Activated naive CD8-positive, alpha-beta T cell (primary cell): ENCODE measurements around the gene SCG5.
A peak's percentile ranks its signal among the peaks of the same experiment; 100 is the strongest.

Experiments used
- H3K27ac Mint-ChIP-seq: one replicate; pipeline ENCODE4 v1.8.0; 2021; ENCODE audit warnings: mixed read lengths
- H3K27me3 Mint-ChIP-seq: one replicate; pipeline ENCODE4 v1.8.0; 2021; ENCODE audit warnings: mixed read lengths
- H3K36me3 Mint-ChIP-seq: one replicate; pipeline ENCODE4 v1.8.0; 2021; ENCODE audit warnings: mixed read lengths
- H3K4me1 Mint-ChIP-seq: one replicate; pipeline ENCODE4 v1.8.0; 2021; ENCODE audit warnings: low read depth, mixed read lengths
- H3K4me3 Mint-ChIP-seq: one replicate; pipeline ENCODE4 v1.8.0; 2021; ENCODE audit warnings: mild to moderate bottlenecking, mixed read lengths
- H3K9me3 Mint-ChIP-seq: one replicate; pipeline ENCODE4 v1.8.0; 2021; ENCODE audit warnings: low read depth, mixed read lengths

SCG5 gene

DNA sequence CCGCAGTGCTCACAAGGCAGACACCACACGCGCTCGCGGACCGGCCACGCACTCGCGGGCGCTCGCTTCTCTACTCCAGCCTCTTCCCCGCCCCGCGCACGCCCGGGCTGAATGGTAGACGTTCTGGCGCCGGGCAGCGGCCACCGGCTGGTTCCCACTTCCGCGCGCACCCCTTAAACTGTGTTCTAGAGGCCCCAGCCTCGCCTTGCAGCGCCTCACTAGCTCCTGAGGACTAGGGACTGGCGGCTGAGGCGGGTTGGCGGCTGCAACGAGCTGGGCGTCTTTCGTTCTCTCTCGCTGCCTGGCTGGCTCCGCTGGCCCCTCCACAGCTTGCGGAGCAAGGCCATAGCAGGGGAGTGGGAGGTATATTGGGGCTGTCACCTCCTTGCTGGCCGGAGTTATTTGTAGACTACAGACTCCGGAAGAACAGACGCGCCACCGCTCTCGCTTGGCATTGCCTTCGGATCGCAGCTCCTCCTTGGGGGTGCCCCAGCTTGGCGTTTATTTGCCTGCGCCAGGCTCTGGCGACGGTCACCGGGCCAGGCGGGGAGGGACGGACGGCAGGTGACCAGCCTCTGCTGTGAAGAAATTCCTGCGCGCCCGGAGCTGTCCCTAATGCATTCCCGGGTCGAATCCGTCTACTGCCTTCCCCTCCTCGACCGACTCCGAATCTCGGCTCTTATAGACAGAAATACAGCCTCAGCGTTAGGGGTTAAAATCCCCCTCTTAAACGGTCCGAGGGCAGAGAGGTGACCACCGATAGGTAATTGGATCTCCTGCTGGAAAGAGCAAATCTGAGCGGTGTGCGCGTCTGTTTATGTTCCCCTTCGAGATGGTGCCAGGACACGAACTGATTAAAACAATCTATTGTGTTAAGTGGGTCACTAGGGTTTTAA lies 77.6 kb downstream of the SCG5 start:
- Mint-ChIP-seq H3K27ac (no peak overlapping the region), H3K27me3 (peaks cover 37% of the 10 kb centered on the region), H3K36me3 (no peaks in the 10 kb centered on the region), H3K9me3 (no peaks in the 10 kb centered on the region), H3K4me1 (peaks cover 18% of the 10 kb centered on the region), H3K4me3 (peak overlapping the region; percentile 44)

- Mint-ChIP-seq H3K36me3 (peaks cover 2% of the 10 kb centered on the region), H3K4me1 (peaks cover 17% of the 10 kb centered on the region), H3K27ac (no peak overlapping the region), H3K4me3 (no peak overlapping the region), H3K27me3 (peaks cover 39% of the 10 kb centered on the region), H3K9me3 (peaks cover 3% of the 10 kb centered on the region)
These were observed 80.1 kb downstream of the SCG5 start for GRCh38 chr15:32721596-32721995.

GRCh38 chr15:32722136-32722535 lies 80.6 kb downstream of the SCG5 start:
- Mint-ChIP-seq H3K4me3 (no peak overlapping the region), H3K9me3 (peaks cover 3% of the 10 kb centered on the region), H3K27me3 (peaks cover 34% of the 10 kb centered on the region), H3K4me1 (peaks cover 12% of the 10 kb centered on the region), H3K36me3 (peaks cover 2% of the 10 kb centered on the region), H3K27ac (no peak overlapping the region)

DNA sequence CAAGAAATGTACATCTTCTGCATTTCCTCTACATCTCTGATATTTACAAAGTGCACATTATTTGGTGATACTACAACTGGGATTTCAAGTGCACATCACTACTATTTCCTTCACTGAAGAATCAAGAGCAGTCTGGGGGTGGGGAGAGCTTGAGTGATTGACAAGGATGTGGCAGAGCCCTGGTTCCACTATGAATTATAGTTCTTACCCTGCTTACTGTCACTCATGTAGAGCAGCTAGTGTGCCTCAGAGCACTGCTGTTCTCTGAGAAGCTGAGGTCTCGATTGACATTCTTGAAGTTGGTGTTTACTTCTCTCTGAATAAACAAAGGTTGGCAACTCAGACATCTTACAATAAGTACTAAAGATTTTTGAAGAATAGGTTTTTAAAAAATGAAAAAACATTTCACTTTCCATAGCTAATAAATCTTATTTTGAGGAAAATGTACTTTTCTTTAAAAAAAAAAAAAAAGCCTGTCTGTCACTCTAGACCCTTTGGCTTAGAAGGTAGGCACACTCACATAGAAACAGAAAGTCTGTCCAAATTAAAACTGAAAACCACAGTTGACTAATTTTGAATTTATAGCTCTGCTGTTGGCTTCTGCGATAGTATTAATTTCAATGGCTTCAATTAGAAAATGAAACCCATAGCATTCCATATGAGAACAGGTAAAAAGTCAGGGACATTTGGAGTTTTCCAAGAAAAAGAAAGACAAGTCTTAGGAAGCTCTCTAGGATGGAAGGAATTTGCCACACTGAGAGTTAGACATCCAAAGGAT lies 81.8 kb downstream of the SCG5 start:
- Mint-ChIP-seq H3K27ac (no peak overlapping the region), H3K9me3 (peaks cover 3% of the 10 kb centered on the region), H3K4me3 (no peak overlapping the region), H3K36me3 (peaks cover 2% of the 10 kb centered on the region), H3K4me1 (peaks cover 9% of the 10 kb centered on the region), H3K27me3 (peaks cover 37% of the 10 kb centered on the region)

DNA sequence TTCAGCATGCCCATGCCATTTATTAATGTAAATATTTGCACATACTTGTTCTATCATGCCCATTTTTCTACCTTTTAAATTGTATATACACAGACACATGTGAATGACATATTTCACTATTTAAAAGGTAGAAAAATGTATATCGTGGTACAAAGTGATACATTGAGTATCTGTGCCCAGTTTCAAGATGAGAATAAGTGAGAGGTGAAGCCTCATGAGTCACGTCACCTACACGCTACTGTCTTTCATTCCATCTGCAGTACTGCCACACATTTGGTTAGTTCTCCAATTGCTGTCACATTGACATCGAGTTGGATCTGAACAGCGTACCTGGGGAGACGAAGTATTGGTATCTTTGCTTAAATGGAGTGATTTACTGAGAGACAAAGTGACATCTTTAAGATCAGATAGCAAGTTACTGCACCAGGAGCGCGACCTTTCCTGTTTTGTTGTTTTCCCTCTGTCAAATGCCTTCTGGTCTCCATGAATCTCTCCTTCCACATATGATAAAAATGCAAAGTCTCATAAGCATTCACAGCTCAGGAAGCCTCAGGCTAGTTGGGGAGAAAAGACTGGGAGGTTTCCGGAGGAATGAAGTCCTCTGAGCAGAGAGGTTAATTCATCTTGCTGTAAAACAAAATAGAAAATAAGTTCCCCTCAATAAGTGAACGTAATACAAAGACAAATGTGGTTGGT lies 88.3 kb downstream of the SCG5 start:
- H3K4me3 Mint-ChIP-seq, result no peak overlapping the region
- H3K4me1 Mint-ChIP-seq, result no peaks in the 10 kb centered on the region
- H3K27me3 Mint-ChIP-seq, result peaks cover 33% of the 10 kb centered on the region
- no peaks in the 10 kb centered on the region for H3K36me3 Mint-ChIP-seq
- peaks cover 3% of the 10 kb centered on the region for H3K9me3 Mint-ChIP-seq
- no peak overlapping the region for H3K27ac Mint-ChIP-seq

DNA sequence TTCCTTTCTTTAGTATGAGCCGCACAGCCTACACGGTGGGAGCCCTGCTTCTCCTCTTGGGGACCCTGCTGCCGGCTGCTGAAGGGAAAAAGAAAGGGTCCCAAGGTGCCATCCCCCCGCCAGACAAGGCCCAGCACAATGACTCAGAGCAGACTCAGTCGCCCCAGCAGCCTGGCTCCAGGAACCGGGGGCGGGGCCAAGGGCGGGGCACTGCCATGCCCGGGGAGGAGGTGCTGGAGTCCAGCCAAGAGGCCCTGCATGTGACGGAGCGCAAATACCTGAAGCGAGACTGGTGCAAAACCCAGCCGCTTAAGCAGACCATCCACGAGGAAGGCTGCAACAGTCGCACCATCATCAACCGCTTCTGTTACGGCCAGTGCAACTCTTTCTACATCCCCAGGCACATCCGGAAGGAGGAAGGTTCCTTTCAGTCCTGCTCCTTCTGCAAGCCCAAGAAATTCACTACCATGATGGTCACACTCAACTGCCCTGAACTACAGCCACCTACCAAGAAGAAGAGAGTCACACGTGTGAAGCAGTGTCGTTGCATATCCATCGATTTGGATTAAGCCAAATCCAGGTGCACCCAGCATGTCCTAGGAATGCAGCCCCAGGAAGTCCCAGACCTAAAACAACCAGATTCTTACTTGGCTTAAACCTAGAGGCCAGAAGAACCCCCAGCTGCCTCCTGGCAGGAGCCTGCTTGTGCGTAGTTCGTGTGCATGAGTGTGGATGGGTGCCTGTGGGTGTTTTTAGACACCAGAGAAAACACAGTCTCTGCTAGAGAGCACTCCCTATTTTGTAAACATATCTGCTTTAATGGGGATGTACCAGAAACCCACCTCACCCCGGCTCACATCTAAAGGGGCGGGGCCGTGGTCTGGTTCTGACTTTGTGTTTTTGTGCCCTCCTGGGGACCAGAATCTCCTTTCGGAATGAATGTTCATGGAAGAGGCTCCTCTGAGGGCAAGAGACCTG lies 89.5 kb downstream of the SCG5 start:
- Mint-ChIP-seq H3K36me3 (no peaks in the 10 kb centered on the region), H3K27me3 (peaks cover 31% of the 10 kb centered on the region), H3K9me3 (peaks cover 3% of the 10 kb centered on the region), H3K27ac (no peak overlapping the region), H3K4me3 (no peak overlapping the region), H3K4me1 (no peaks in the 10 kb centered on the region)

DNA sequence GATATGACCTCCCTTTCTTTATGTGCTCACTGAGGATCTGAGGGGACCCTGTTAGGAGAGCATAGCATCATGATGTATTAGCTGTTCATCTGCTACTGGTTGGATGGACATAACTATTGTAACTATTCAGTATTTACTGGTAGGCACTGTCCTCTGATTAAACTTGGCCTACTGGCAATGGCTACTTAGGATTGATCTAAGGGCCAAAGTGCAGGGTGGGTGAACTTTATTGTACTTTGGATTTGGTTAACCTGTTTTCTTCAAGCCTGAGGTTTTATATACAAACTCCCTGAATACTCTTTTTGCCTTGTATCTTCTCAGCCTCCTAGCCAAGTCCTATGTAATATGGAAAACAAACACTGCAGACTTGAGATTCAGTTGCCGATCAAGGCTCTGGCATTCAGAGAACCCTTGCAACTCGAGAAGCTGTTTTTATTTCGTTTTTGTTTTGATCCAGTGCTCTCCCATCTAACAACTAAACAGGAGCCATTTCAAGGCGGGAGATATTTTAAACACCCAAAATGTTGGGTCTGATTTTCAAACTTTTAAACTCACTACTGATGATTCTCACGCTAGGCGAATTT lies 91.2 kb downstream of the SCG5 start:
- Mint-ChIP-seq H3K9me3 (no peaks in the 10 kb centered on the region), H3K4me1 (no peaks in the 10 kb centered on the region), H3K27me3 (peaks cover 29% of the 10 kb centered on the region), H3K4me3 (no peak overlapping the region), H3K36me3 (no peaks in the 10 kb centered on the region), H3K27ac (no peak overlapping the region)

- no peak overlapping the region for H3K27ac Mint-ChIP-seq
- H3K27me3 Mint-ChIP-seq, result peaks cover 29% of the 10 kb centered on the region
- no peaks in the 10 kb centered on the region for H3K9me3 Mint-ChIP-seq
- H3K36me3 Mint-ChIP-seq, result no peaks in the 10 kb centered on the region
- no peak overlapping the region for H3K4me3 Mint-ChIP-seq
- H3K4me1 Mint-ChIP-seq, result no peaks in the 10 kb centered on the region
These were observed 91.8 kb downstream of the SCG5 start for GRCh38 chr15:32733281-32733680.

DNA sequence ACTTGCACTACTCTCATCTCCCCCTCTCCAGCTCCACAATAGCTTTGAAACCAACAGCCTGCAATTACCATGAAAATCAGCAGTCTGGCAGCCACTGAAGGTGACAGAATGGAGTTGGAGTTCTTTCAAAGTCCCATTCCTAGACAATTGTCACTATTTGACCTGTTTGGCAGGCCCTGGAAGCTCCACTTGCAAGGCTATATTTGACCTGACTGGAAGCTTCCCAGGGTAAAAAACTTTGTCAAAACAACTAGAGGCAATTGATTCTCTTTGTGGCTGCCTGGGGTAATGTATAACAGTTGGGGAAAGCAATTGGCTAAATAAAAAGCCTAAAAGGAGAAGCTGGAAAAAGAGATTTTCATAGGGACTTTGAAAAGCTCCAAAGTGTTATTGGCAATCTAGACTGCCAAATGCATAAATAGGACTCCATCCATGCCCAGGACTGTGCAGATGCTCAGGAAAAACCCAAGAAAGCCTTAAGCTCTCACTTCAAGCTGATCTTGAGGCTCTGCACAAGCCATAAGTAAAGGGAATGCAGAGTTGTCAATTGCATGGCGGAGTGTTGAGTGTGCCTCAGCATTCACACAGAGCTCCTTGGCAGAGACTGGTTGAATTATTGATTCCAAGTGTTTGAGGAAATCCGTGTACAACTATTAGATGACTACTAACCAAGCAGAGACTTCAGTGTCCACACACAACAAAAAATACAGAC lies 94.6 kb downstream of the SCG5 start:
- no peak overlapping the region for H3K4me3 Mint-ChIP-seq
- peaks cover 19% of the 10 kb centered on the region for H3K27me3 Mint-ChIP-seq

DNA sequence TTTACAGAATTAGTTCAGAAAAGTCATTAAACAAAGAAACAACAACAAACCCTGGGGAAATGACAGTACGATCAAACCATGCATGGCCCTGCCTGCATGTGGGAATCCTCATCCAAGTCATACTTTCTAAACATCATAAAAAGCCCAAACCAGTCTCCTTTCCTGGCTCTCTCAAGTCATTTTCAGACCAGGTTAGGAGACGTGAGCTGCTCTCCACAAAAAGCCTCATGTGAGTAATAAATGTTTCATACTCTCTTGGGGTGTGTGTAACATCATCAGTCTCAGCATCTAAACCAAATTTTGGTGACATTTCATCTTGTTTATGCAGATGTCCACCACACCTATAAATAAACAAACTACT lies 95.2 kb downstream of the SCG5 start:
- H3K4me3 Mint-ChIP-seq, result no peak overlapping the region
- no peaks in the 10 kb centered on the region for H3K4me1 Mint-ChIP-seq
- peaks cover 10% of the 10 kb centered on the region for H3K9me3 Mint-ChIP-seq
- peaks cover 18% of the 10 kb centered on the region for H3K27me3 Mint-ChIP-seq
- no peak overlapping the region for H3K27ac Mint-ChIP-seq
- no peaks in the 10 kb centered on the region for H3K36me3 Mint-ChIP-seq

More for the DNA sequence above, 94.6 kb downstream of the SCG5 start:
- Mint-ChIP-seq H3K9me3 (peaks cover 10% of the 10 kb centered on the region), H3K4me1 (no peaks in the 10 kb centered on the region), H3K36me3 (no peaks in the 10 kb centered on the region), H3K27ac (no peak overlapping the region)

DNA sequence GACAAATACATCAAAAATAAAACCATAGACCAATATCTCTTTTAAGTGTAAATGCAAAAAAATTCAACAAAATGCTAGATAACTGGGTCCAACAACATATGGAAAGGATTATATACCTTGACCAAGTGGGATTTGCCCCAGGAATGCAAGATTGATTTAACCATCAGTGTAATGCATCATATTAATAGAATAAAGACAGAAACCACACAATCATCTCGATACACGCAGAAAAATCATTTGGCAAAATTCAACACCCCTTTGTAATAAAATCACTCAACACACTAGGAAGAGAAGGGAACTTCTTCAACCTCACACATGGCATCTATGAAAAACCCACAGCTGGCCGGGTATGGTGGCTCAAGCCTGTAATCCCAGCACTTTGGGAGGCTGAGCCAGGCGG lies 95.8 kb downstream of the SCG5 start:
- Mint-ChIP-seq H3K4me1 (no peaks in the 10 kb centered on the region), H3K27me3 (peaks cover 14% of the 10 kb centered on the region)

GRCh38 chr15:32738666-32739065 lies 97.2 kb downstream of the SCG5 start:
- peaks cover 16% of the 10 kb centered on the region for H3K27me3 Mint-ChIP-seq

More for the DNA sequence above, 95.8 kb downstream of the SCG5 start:
- Mint-ChIP-seq H3K36me3 (no peaks in the 10 kb centered on the region), H3K27ac (no peak overlapping the region), H3K9me3 (peaks cover 10% of the 10 kb centered on the region), H3K4me3 (no peak overlapping the region)

DNA sequence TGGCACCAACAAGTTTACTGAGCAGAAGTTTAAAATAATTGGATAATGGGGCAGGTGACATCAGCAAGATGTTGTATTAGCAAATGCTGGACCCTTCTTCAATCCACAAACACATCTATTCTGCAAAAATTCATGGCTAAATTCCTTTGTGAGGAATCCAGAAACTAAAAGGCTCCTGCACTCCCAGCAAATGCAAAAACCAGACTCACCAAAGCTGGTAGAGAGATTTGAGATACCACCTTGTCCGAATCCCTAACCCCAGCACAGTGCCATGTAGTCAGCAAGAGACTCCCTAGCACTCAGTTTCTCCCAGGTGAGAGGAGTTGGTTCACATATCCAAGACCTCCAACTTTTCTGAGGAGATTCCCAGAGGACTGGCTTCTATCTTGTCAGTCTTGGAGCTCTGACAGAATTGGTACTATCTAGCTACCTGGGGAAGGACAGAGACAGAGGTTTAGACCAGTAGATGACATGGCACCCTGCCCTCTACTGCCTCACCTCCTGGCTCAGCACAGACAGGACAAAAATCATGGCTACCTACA lies 98.1 kb downstream of the SCG5 start:
- H3K27me3 Mint-ChIP-seq, result peaks cover 16% of the 10 kb centered on the region
- H3K4me1 Mint-ChIP-seq, result no peaks in the 10 kb centered on the region
- peaks cover 13% of the 10 kb centered on the region for H3K9me3 Mint-ChIP-seq
- H3K36me3 Mint-ChIP-seq, result no peaks in the 10 kb centered on the region
- H3K4me3 Mint-ChIP-seq, result no peak overlapping the region
- no peak overlapping the region for H3K27ac Mint-ChIP-seq

More at GRCh38 chr15:32738666-32739065, 97.2 kb downstream of the SCG5 start:
- H3K4me3 Mint-ChIP-seq, result no peak overlapping the region
- peaks cover 13% of the 10 kb centered on the region for H3K9me3 Mint-ChIP-seq
- no peaks in the 10 kb centered on the region for H3K4me1 Mint-ChIP-seq
- no peak overlapping the region for H3K27ac Mint-ChIP-seq
- no peaks in the 10 kb centered on the region for H3K36me3 Mint-ChIP-seq
